Brain microvascular endothelial cell (primary cell): ENCODE results near the gene SDHB.

ENCODE experiments used
- DNase-seq: peaks from one replicate; pipeline ENCODE4 v3.0.0-alpha.2; 2020
- H3K27ac ChIP-seq: fragments of 250-450 bp; sonication (Bioruptor Pico); 2 replicates; pipeline ENCODE4 v1.5.1; 2020; ENCODE audit warnings: mild to moderate bottlenecking, moderate library complexity
- H3K27me3 ChIP-seq: fragments of 250-450 bp; sonication (Bioruptor Pico); replicated peaks from 2 replicates; pipeline ENCODE4 v1.5.1; 2020; ENCODE audit warnings: mild to moderate bottlenecking
- H3K36me3 ChIP-seq: fragments of 250-450 bp; sonication (Bioruptor Pico); replicated peaks from 2 replicates; pipeline ENCODE4 v1.5.1; 2020; ENCODE audit warnings: mild to moderate bottlenecking
- H3K4me3 ChIP-seq: 2 replicates; pipeline ENCODE4 v1.5.1; 2011; ENCODE audit warnings: low read depth, mild to moderate bottlenecking, control low read depth, low read length, moderate library complexity
- in situ Hi-C: cut with HindIII; loops from 2 replicates; pipeline ENCODE4 v1.10.0; 2017; ENCODE audit warnings: low sequenced_read_pairs, low pct_ligation_motif_present
- TF ChIP-seq, protein P1 (sequence below): IDR thresholded peaks from 2 replicates; pipeline ENCODE4 v1.5.1; 2011; ENCODE audit warnings: low read depth, mild to moderate bottlenecking, moderate library complexity, low read length, control low read depth, inconsistent platforms; ENCODE audit errors: missing control alignments

SDHB gene

DNA sequence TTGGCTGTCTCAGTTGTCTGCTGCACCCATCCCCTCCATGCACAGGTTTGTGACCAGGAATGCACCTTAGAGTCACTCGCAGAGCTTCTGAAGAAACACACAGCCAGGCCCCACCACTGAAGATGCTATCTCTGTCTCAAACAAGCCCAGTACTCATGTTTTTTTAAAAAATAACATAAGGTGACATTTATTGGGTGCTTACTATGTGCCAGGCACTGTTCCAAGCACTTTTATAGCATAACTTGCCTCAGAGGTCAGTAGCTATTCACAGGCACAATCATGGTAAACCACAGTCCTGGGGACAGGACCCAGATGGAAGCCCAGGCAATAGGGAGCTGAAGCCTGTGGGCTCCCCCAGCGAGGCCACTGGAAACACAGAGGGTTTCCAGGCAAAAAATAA, 33.3 kb downstream of the SDHB start:
- Histone ChIP-seq H3K36me3 (peaks cover 67% of the 10 kb centered on the region), H3K27me3 (no peaks in the 10 kb centered on the region), H3K4me3 (no peak overlapping the region), H3K27ac (no peak overlapping the region)
- in situ Hi-C loops: no loop called here
- TF ChIP-seq, protein P1, sequence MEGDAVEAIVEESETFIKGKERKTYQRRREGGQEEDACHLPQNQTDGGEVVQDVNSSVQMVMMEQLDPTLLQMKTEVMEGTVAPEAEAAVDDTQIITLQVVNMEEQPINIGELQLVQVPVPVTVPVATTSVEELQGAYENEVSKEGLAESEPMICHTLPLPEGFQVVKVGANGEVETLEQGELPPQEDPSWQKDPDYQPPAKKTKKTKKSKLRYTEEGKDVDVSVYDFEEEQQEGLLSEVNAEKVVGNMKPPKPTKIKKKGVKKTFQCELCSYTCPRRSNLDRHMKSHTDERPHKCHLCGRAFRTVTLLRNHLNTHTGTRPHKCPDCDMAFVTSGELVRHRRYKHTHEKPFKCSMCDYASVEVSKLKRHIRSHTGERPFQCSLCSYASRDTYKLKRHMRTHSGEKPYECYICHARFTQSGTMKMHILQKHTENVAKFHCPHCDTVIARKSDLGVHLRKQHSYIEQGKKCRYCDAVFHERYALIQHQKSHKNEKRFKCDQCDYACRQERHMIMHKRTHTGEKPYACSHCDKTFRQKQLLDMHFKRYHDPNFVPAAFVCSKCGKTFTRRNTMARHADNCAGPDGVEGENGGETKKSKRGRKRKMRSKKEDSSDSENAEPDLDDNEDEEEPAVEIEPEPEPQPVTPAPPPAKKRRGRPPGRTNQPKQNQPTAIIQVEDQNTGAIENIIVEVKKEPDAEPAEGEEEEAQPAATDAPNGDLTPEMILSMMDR: no peak
- DNase-seq: no peak

DNA sequence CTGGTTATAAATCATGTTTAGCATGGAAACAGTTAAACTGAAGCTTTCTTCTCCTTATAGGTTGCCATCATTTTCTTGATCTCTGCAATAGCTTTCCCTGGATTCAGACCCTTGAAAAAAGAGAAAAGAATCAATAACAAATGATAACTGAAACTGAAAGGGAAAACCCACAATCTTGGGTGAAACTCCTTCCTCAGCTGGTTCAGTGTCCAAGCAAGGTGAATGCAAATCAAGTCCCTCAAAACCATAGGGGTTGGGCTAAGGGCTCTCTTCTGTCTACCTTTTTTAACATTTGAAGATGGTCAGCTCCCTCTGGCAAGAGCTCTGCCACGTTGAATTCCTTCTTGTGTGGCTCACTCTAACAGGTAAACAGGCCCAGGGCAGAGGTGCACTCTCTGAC, 35.0 kb downstream of the SDHB start:
- H3K36me3 ChIP-seq: peaks cover 58% of the 10 kb centered on the region
- TF ChIP-seq, protein P1: no peak
- H3K27me3 ChIP-seq: no peaks in the 10 kb centered on the region
- H3K27ac ChIP-seq: no peak overlapping the region
- no peak overlapping the region for H3K4me3 ChIP-seq
- in situ Hi-C loops: no loop called here
- no peak for DNase-seq

DNA sequence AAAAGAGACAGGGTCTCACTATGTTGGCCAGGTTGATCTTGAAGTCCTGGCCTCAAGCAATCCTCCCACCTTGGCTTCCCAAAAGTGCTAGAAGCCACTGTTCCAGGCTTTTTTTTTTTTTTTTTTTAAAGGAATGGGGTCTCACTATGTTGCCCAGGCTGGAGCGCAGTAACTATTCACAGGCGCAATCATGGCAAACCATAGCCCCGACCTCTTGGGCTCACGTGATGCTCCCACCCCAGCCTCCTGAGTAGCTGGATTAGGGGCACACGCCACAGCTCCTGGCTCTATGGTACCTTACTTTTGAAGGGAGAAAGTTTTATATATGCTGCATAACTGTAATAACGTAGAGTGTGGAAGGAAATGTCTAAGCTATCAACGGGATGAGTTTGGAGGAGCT, 36.4 kb downstream of the SDHB start:
- no peak for DNase-seq
- H3K36me3 ChIP-seq: peaks cover 44% of the 10 kb centered on the region
- H3K27ac ChIP-seq: no peak overlapping the region
- in situ Hi-C loops: no loop called here
- TF ChIP-seq, protein P1: no peak
- no peak overlapping the region for H3K4me3 ChIP-seq
- no peaks in the 10 kb centered on the region for H3K27me3 ChIP-seq

DNA sequence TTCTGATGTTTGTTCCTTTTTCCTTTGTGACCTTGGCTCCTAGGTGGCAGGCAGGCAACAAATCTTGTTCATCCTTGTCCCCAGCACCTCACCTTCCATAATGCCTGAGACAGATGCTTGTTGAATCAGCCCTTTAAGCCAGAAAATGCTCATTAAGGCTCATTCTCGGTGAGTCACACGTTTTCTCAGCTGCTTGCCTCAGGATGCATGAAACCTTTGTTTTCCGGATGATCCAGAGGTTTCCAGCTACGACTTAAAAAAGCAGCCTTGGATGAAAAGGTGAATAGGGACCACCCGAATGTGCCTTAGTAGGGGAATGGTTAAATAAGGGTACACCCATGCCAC, 37.5 kb downstream of the SDHB start:
- Histone ChIP-seq H3K27me3 (no peaks in the 10 kb centered on the region), H3K4me3 (no peak overlapping the region), H3K27ac (no peak overlapping the region), H3K36me3 (peaks cover 32% of the 10 kb centered on the region)
- in situ Hi-C loops: no loop called here
- DNase-seq: peak; percentile 53
- TF ChIP-seq, protein P1: no peak

DNA sequence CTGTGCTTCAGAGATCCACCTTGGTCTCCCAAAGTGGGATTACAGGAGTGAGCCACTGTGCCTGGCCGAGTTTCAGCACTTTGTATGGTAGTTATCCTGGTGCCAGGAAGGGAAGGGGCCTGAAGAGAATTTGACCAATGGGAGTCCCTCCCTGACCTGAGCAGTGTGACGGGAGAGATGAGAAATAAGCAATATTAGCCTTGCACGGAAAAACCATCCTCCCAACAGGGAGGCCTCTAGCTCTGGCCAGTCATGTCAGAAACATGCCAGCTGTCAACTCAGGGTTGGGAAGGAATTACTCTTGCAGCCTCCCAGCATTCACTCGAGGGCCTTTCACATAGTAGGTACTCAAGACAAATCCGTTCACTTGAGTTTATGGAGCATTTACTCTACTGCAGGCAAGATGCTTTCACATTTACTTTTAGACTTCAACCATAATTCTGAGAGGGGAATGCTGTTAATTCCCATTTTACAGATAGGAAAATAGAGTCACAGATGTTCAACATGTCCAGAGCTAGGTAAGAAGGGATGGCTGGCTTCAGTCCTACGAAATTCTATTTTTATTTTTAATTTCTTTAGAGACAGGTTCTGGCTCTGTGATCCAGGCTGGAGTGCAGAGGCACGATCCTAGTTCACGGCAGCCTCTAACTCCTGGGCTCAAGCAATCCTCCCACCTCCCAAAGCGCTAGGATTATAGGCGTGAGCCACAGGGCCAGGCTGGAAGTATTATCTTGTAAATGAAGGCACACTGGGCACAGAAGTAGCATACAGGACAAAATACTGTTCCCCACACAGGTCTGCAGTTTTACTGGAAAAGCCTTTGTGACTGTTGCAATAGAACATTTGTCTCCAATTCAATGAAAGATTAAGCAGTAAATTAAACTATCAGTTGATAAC, 38.9 kb downstream of the SDHB start:
- TF ChIP-seq, protein P1: no peak
- H3K27ac ChIP-seq: no peak overlapping the region
- in situ Hi-C loops: no loop called here
- DNase-seq: no peak
- no peak overlapping the region for H3K4me3 ChIP-seq
- H3K36me3 ChIP-seq: peaks cover 19% of the 10 kb centered on the region
- no peaks in the 10 kb centered on the region for H3K27me3 ChIP-seq
